H9 (cell line): ENCODE results near the gene MTHFD1L. TPM values are rescaled to one million over a fixed set of nuclear protein-coding genes. Genes with fewer than 3 reads are reported as not detected.

Source experiments
- DNase-seq: peaks from one replicate; pipeline ENCODE4 v3.0.0-alpha.2; 2017
- H2AFZ ChIP-seq: one replicate; pipeline ENCODE4 v1.6.1; 2013; ENCODE audit warnings: mild to moderate bottlenecking, low read length, control low read depth, moderate library complexity
- H2AK5ac ChIP-seq: 2 replicates; pipeline ENCODE4 v1.6.1; 2013; ENCODE audit warnings: low read length, control low read depth, mixed read lengths; ENCODE audit not compliant: insufficient read length
- H2BK120ac ChIP-seq: one replicate; pipeline ENCODE4 v1.6.1; 2013; ENCODE audit warnings: low read depth, mild to moderate bottlenecking, low read length, control low read depth, inconsistent platforms; ENCODE audit not compliant: poor library complexity, severe bottlenecking
- H2BK12ac ChIP-seq: 2 replicates; pipeline ENCODE4 v1.6.1; 2013; ENCODE audit warnings: low read length, control low read depth, mixed read lengths, low read depth; ENCODE audit not compliant: insufficient read length
- H2BK15ac ChIP-seq: 2 replicates; pipeline ENCODE4 v1.6.1; 2013; ENCODE audit warnings: low read depth, low read length, control low read depth
- H2BK20ac ChIP-seq: one replicate; pipeline ENCODE4 v1.6.1; 2013; ENCODE audit warnings: low read depth, mild to moderate bottlenecking, low read length, control low read depth, inconsistent platforms; ENCODE audit not compliant: poor library complexity, severe bottlenecking
- H2BK5ac ChIP-seq: 2 replicates; pipeline ENCODE4 v1.6.1; 2013; ENCODE audit warnings: low read length, control low read depth, mixed read lengths; ENCODE audit not compliant: insufficient read length
- H3K14ac ChIP-seq: 2 replicates; pipeline ENCODE4 v1.6.1; 2013; ENCODE audit warnings: low read length, control low read depth; ENCODE audit not compliant: insufficient read depth
- H3K18ac ChIP-seq: 2 replicates; pipeline ENCODE4 v1.6.1; 2013; ENCODE audit warnings: low read depth, mild to moderate bottlenecking, mixed read lengths, low read length, control low read depth; ENCODE audit not compliant: insufficient read length
- H3K23ac ChIP-seq: 2 replicates; pipeline ENCODE4 v1.6.1; 2013; ENCODE audit warnings: low read length, control low read depth, mixed read lengths, low read depth; ENCODE audit not compliant: insufficient read length
- H3K23me2 ChIP-seq: 2 replicates; pipeline ENCODE4 v1.6.1; 2013; ENCODE audit warnings: low read depth, mild to moderate bottlenecking, mixed read lengths, low read length, control low read depth; ENCODE audit not compliant: insufficient read length, poor library complexity, severe bottlenecking
- H3K27ac ChIP-seq: 2 replicates; pipeline ENCODE4 v1.5.1; 2013; ENCODE audit warnings: low read length, control low read depth, mixed read lengths, low read depth; ENCODE audit not compliant: insufficient read length
- H3K27me3 ChIP-seq: 2 replicates; pipeline ENCODE4 v1.6.1; 2013; ENCODE audit warnings: low read length, control low read depth, inconsistent platforms; ENCODE audit not compliant: insufficient read depth
- H3K4ac ChIP-seq: 2 replicates; pipeline ENCODE4 v1.6.1; 2013; ENCODE audit warnings: low read depth, mild to moderate bottlenecking, control low read depth, inconsistent platforms, low read length, moderate library complexity
- H3K4me1 ChIP-seq: 2 replicates; pipeline ENCODE4 v1.6.1; 2013; ENCODE audit warnings: low read length, control low read depth, inconsistent platforms; ENCODE audit not compliant: insufficient read depth
- H3K4me2 ChIP-seq: 2 replicates; pipeline ENCODE4 v1.6.1; 2013; ENCODE audit warnings: low read length, control low read depth, mixed read lengths; ENCODE audit not compliant: insufficient read length, insufficient read depth
- H3K56ac ChIP-seq: 2 replicates; pipeline ENCODE4 v1.6.1; 2013; ENCODE audit warnings: low read depth, mild to moderate bottlenecking, mixed read lengths, low read length, control low read depth; ENCODE audit not compliant: insufficient read length
- H3K79me1 ChIP-seq: 2 replicates; pipeline ENCODE4 v1.6.1; 2013; ENCODE audit warnings: low read depth, mild to moderate bottlenecking, moderate library complexity, low read length, control low read depth, inconsistent platforms; ENCODE audit not compliant: insufficient read depth, poor library complexity, severe bottlenecking
- H3K79me2 ChIP-seq: 2 replicates; pipeline ENCODE4 v1.6.1; 2013; ENCODE audit warnings: low read length, control low read depth, inconsistent platforms; ENCODE audit not compliant: insufficient read depth
- H3K9ac ChIP-seq: 2 replicates; pipeline ENCODE4 v1.6.1; 2013; ENCODE audit warnings: low read length, control low read depth, mixed read lengths; ENCODE audit not compliant: insufficient read length; ENCODE audit errors: extremely low read depth
- H3K9me3 ChIP-seq: one replicate; pipeline ENCODE4 v1.6.1; 2013; ENCODE audit warnings: low read depth, low read length, inconsistent platforms; ENCODE audit not compliant: control insufficient read depth
- H3T11ph ChIP-seq: one replicate; pipeline ENCODE4 v1.6.1; 2013; ENCODE audit warnings: mild to moderate bottlenecking, low read length, control low read depth, inconsistent platforms
- H4K20me1 ChIP-seq: one replicate; pipeline ENCODE4 v1.6.1; 2013; ENCODE audit not compliant: control insufficient read depth, insufficient read length, insufficient read depth
- H4K5ac ChIP-seq: 2 replicates; pipeline ENCODE4 v1.6.1; 2013; ENCODE audit warnings: low read depth, mild to moderate bottlenecking, mixed read lengths, low read length, control low read depth; ENCODE audit not compliant: insufficient read length
- H4K8ac ChIP-seq: replicated peaks from 2 replicates; pipeline ENCODE4 v1.6.1; 2013; ENCODE audit warnings: low read length, control low read depth, mixed read lengths, low read depth; ENCODE audit not compliant: insufficient read length
- H4K91ac ChIP-seq: 2 replicates; pipeline ENCODE4 v1.6.1; 2013; ENCODE audit warnings: low read depth, mild to moderate bottlenecking, moderate library complexity, mixed read lengths, low read length, control low read depth; ENCODE audit not compliant: insufficient read length
- H3K27ac Mint-ChIP-seq, 3 experiments: 2 replicates in 2 of 3; 3 replicates in 1 of 3; pipeline ENCODE4 v1.8.0; 2020 to 2021; ENCODE audit warnings: mixed read lengths in 3 of 3, mild to moderate bottlenecking in 1 of 3, moderate library complexity in 1 of 3
- H3K27me3 Mint-ChIP-seq: 2 replicates; pipeline ENCODE4 v1.8.0; 2021; ENCODE audit warnings: low read depth, mild to moderate bottlenecking, moderate library complexity, mixed read lengths
- H3K36me3 Mint-ChIP-seq, 3 experiments: 2 replicates in 2 of 3; 3 replicates in 1 of 3; pipeline ENCODE4 v1.8.0; 2020 to 2021; ENCODE audit warnings: low read depth in 3 of 3, mixed read lengths in 3 of 3; ENCODE audit not compliant: insufficient read depth in 1 of 3
- H3K4me1 Mint-ChIP-seq, 2 experiments: 2 replicates each; pipeline ENCODE4 v1.8.0; 2020; ENCODE audit warnings: mixed read lengths in 2 of 2
- H3K4me3 Mint-ChIP-seq, 2 experiments: 2 replicates in 1 of 2; 3 replicates in 1 of 2; pipeline ENCODE4 v1.8.0; 2020 to 2021; ENCODE audit warnings: mild to moderate bottlenecking in 2 of 2, mixed read lengths in 2 of 2, moderate library complexity in 1 of 2
- H3K9me3 Mint-ChIP-seq, 2 experiments: 2 replicates in 1 of 2; 3 replicates in 1 of 2; pipeline ENCODE4 v1.8.0; 2020; ENCODE audit warnings: mild to moderate bottlenecking in 2 of 2, mixed read lengths in 2 of 2, moderate library complexity in 1 of 2
- WGBS: extraction: QIAGEN DNeasy Blood & Tissue Kit; methylation state at CpG from one replicate; pipeline ENCODE4 v1.1.7; 2013; ENCODE audit warnings: missing lambda C conversion rate, low lambda C conversion rate, mixed read lengths; ENCODE audit not compliant: insufficient read length; ENCODE audit errors: extremely low coverage; 5-methylcytosine and 5-hydroxymethylcytosine counted together
- total RNA-seq: library from RNA; stranded (reverse); gene quantifications from 2 replicates; pipeline ENCODE4 v1.2.1, GENCODE V29; 2021
- TF ChIP-seq, protein P1 (sequence below): fragments of 200-600 bp; sonication (generic); conservative IDR thresholded peaks from 3 replicates; pipeline ENCODE4 v1.8.0; 2021; ENCODE audit warnings: antibody characterized with exemption, mild to moderate bottlenecking

The MTHFD1L gene
- total RNA-seq, 1 experiment from 2014 or later, result 90.2 TPM

DNA sequence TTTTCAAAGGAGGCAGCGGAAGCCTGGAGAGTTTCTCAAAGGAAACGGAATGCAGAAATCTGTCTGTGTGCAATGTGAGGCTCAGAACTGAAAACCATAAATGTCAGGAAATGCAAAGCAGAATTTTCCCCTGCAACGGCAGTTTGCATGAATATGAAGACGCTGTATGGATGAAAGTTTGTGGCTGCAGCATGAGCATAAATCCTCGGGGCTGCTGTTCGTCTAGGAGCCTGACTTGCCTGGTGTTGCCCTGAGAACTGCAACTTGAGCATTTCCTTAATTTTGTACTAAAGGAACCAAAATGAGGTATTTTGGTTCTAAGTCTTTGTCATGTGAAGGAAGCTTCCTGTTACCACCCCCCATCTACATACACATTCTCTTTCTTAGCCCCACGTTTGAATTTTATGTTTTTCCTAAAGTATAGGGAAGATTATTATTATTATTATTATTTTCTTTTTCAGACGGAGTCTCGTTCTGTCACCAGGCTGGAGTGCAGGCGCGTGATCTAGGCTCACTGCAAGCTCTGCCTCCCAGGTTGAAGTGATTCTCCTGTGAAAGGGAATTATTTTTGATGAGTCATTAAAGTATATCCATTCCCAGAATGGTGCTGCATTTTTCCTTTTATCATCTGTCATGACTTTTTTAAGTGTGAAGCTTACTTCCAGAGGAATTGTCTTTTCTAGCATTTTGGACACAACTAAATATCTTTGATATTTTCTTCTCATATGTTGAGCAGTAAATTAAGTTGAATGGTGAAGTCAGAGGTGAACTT, 33.1 kb downstream of the MTHFD1L start:
- no peaks in the 10 kb centered on the region for H3K79me1 ChIP-seq
- H3K56ac ChIP-seq, result no peak overlapping the region
- H4K5ac ChIP-seq, result no peak overlapping the region
- no peak overlapping the region for H2BK20ac ChIP-seq
- H4K20me1 ChIP-seq, result no peaks in the 10 kb centered on the region
- peaks cover 3% of the 10 kb centered on the region for H3K23me2 ChIP-seq
- no peak overlapping the region for H2BK12ac ChIP-seq
- H2BK5ac ChIP-seq, result no peak overlapping the region
- no peak overlapping the region for H3K9ac ChIP-seq
- no peak overlapping the region for H4K8ac ChIP-seq
- H3K18ac ChIP-seq, result no peak overlapping the region
- no CpG with 5 or more reads among the region's 11 CpGs for WGBS
- H3K23ac ChIP-seq, result no peak overlapping the region
- H4K91ac ChIP-seq, result no peak overlapping the region
- H3K14ac ChIP-seq, result no peak overlapping the region
- H3K27ac ChIP-seq, result no peak overlapping the region
- no peak overlapping the region for H3K4ac ChIP-seq
- no peak overlapping the region for H3K4me2 ChIP-seq
- H2AFZ ChIP-seq, result no peak overlapping the region
- TF ChIP-seq, protein P1, sequence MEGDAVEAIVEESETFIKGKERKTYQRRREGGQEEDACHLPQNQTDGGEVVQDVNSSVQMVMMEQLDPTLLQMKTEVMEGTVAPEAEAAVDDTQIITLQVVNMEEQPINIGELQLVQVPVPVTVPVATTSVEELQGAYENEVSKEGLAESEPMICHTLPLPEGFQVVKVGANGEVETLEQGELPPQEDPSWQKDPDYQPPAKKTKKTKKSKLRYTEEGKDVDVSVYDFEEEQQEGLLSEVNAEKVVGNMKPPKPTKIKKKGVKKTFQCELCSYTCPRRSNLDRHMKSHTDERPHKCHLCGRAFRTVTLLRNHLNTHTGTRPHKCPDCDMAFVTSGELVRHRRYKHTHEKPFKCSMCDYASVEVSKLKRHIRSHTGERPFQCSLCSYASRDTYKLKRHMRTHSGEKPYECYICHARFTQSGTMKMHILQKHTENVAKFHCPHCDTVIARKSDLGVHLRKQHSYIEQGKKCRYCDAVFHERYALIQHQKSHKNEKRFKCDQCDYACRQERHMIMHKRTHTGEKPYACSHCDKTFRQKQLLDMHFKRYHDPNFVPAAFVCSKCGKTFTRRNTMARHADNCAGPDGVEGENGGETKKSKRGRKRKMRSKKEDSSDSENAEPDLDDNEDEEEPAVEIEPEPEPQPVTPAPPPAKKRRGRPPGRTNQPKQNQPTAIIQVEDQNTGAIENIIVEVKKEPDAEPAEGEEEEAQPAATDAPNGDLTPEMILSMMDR, result no peak
- Mint-ChIP-seq H3K36me3 (peaks cover 21 to 52% (median 35%) of the 10 kb centered on the region in 3 experiments), H3K4me3 (no peak overlapping the region), H3K9me3 (no peaks in the 10 kb centered on the region), H3K27ac (peak overlapping the region in 2 of 3 experiments; percentile 26 to 79; a peak in 3 of 7 replicates), H3K4me1 (peaks cover 6 to 9% of the 10 kb centered on the region in 2 experiments), H3K27me3 (no peaks in the 10 kb centered on the region)
- no peaks in the 10 kb centered on the region for H3K4me1 ChIP-seq
- no peaks in the 10 kb centered on the region for H3K79me2 ChIP-seq
- no peak overlapping the region for H2BK15ac ChIP-seq
- H2BK120ac ChIP-seq, result no peak overlapping the region
- no peak overlapping the region for H2AK5ac ChIP-seq
- H3T11ph ChIP-seq, result no peak overlapping the region
- no peak for DNase-seq
- H3K27me3 ChIP-seq, result no peaks in the 10 kb centered on the region
- H3K9me3 ChIP-seq, result no peaks in the 10 kb centered on the region
